Activated naive CD8-positive, alpha-beta T cell treated with anti-CD3 and anti-CD28 coated beads, Interleukin-2, amount 50 U/mL, for 24 hours (primary cell): ENCODE results near the gene NEURL4.
"Not testable (repeated sequence)": the region's sequence is repeated elsewhere in the genome, so short reads cannot be mapped to it uniquely, and the experiment has no call there.

Source experiments
- ATAC-seq: fragments of 150-1000 bp; cut with Tn5 transposase; one replicate; pipeline ENCODE4 v1.10.0; 2021
- DNase-seq: peaks from one replicate; pipeline ENCODE4 v3.0.0; 2021
- H3K27ac Mint-ChIP-seq: one replicate; pipeline ENCODE4 v1.8.0; 2021; ENCODE audit warnings: mild to moderate bottlenecking, mixed read lengths
- H3K27me3 Mint-ChIP-seq: one replicate; pipeline ENCODE4 v1.8.0; 2021; ENCODE audit warnings: mixed read lengths
- H3K36me3 Mint-ChIP-seq: one replicate; pipeline ENCODE4 v1.8.0; 2021; ENCODE audit warnings: low read depth, mixed read lengths
- H3K4me1 Mint-ChIP-seq: one replicate; pipeline ENCODE4 v1.8.0; 2021; ENCODE audit warnings: mixed read lengths
- H3K4me3 Mint-ChIP-seq: one replicate; pipeline ENCODE4 v1.8.0; 2021; ENCODE audit warnings: mild to moderate bottlenecking, moderate library complexity, mixed read lengths
- H3K9me3 Mint-ChIP-seq: one replicate; pipeline ENCODE4 v1.8.0; 2021; ENCODE audit warnings: mixed read lengths

The NEURL4 gene

DNA sequence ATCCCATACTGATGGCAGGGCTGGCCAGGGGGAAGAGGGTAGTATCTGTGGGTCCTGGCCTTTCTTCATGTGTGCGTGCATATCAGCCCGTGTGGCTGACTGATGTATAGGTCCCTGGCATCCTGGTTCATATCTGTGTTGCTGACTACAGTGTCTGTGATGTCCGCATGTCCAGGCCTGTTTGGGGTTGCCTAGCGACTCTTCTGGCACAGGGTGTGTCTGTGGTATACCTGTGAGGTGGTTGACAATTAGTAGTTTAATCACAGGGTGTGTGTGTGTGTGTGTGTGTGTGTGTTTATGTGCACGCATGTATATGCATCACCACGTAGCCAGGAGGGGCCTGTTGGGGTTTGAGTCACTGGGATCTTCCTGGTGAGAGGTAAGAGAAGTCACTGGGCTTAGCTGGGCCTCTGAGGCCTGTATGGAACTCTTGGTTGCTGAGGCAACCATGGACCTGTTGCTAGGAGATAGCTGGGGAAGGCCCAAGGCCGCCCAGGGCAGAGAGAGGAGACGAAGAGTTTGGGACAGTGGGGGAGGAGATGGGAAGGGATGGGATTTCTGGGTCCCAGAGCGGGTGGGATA lies 25.2 kb upstream of the NEURL4 start:
- H3K27ac Mint-ChIP-seq = peak overlapping the region; percentile 38
- peaks cover 41% of the 10 kb centered on the region for H3K4me1 Mint-ChIP-seq
- H3K9me3 Mint-ChIP-seq = no peaks in the 10 kb centered on the region
- H3K27me3 Mint-ChIP-seq = no peaks in the 10 kb centered on the region
- DNase-seq (peak; percentile 33), ATAC-seq (peak; percentile 9)
- H3K4me3 Mint-ChIP-seq = no peak overlapping the region
- H3K36me3 Mint-ChIP-seq = peaks cover 8% of the 10 kb centered on the region

DNA sequence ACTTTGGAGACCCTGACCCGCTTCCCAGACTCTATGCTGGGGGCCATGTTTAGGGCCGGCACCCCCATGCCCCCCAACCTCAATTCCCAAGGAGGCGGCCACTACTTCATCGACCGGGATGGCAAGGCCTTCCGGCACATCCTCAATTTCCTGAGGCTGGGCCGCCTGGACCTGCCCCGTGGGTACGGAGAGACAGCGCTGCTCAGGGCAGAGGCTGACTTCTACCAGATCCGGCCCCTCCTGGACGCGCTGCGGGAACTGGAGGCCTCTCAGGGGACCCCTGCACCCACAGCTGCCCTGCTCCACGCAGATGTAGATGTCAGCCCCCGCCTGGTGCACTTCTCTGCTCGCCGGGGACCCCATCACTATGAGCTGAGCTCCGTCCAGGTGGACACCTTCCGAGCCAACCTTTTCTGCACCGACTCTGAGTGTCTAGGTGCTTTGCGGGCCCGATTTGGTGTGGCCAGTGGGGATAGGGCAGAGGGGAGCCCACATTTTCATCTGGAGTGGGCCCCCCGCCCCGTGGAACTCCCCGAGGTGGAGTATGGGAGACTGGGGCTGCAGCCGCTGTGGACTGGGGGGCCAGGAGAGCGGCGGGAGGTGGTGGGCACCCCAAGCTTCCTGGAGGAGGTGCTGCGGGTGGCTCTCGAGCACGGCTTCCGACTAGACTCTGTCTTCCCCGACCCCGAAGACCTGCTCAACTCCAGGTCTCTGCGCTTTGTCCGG lies 23.9 kb upstream of the NEURL4 start:
- peaks cover 9% of the 10 kb centered on the region for H3K36me3 Mint-ChIP-seq
- H3K4me3 Mint-ChIP-seq = peak overlapping the region; percentile 82
- H3K27ac Mint-ChIP-seq = peak overlapping the region; percentile 78
- H3K27me3 Mint-ChIP-seq = no peaks in the 10 kb centered on the region
- DNase-seq (no peak), ATAC-seq (no peak)
- H3K9me3 Mint-ChIP-seq = no peaks in the 10 kb centered on the region
- peaks cover 43% of the 10 kb centered on the region for H3K4me1 Mint-ChIP-seq

DNA sequence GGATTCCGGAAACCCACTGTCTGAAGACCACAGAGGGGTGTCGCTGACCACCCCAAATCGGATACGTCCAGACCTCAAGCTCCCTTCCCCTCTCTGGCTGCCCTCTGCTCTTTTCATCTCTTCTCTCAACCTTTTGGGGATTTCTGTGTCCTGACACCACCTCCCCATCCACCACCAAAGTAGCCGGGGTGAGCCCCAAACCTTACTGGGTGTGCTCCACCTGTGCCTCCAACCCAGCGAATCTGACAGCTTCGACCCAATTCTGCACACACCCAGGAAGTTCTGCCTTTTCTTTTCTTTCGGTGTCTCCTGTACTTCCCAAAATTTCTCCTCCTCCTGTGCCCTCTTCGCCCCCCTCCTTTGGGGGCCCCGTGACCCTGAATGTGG lies 23.4 kb upstream of the NEURL4 start:
- H3K4me3 Mint-ChIP-seq = peak overlapping the region; percentile 82
- H3K27me3 Mint-ChIP-seq = no peaks in the 10 kb centered on the region
- DNase-seq (no peak), ATAC-seq (no peak)
- H3K36me3 Mint-ChIP-seq = peaks cover 12% of the 10 kb centered on the region
- H3K27ac Mint-ChIP-seq = peak overlapping the region; percentile 78
- peaks cover 43% of the 10 kb centered on the region for H3K4me1 Mint-ChIP-seq
- no peaks in the 10 kb centered on the region for H3K9me3 Mint-ChIP-seq

DNA sequence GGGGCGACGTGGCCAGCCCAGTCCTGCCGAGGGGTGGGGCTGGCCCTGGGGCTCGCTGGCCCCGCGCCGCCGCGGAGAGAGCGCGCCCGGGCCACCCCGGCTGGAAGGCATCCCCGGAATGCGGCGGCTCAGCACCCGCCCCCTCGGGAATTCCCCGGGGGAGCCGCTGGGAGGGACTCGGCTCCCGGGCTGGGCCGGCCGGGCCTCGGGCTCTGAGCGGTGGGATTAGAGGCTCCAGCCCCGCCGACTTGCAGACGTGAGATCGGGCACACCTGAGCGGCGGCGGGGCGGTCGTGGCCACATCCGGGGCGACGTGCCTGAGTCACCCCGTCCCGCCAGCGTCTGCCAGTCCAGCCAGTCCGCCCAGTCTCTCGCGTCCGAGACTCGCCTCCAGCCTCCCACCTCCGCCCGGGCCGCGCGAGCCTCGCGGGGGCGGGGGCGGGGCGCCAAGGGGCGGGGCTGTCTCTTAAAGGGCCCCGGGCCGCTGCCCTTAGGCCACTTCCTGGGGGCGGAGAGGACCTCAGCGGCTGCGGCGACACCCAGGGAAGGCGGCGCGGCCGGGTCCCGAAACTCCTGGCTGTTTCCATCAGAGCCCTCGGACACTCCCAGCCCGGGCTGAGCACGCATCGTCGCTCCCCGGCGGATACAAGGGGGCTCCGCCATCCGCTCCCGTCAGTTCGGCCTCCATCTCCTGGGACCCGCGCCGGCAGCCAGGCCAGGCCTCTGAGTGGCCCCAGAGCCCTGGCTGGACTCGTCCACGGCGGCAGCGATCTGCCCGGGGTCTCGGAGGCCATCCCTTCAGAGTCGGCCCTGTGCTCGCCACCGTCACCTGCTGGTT lies 22.7 kb upstream of the NEURL4 start, which contains the start of gene KCTD11:
KCTD11 (plus strand) TSS at position 498 of the 838 bp plus-strand sequence.
- ATAC-seq (peak; percentile 55), DNase-seq (peak; percentile 87)
- H3K9me3 Mint-ChIP-seq = no peaks in the 10 kb centered on the region
- H3K36me3 Mint-ChIP-seq = peaks cover 12% of the 10 kb centered on the region
- H3K27ac Mint-ChIP-seq = peak within 1 kb of the TSS; percentile 78
- H3K27me3 Mint-ChIP-seq = no peaks in the 10 kb centered on the region
- H3K4me1 Mint-ChIP-seq = peaks cover 43% of the 10 kb centered on the region
- H3K4me3 Mint-ChIP-seq = peak within 1 kb of the TSS; percentile 82

DNA sequence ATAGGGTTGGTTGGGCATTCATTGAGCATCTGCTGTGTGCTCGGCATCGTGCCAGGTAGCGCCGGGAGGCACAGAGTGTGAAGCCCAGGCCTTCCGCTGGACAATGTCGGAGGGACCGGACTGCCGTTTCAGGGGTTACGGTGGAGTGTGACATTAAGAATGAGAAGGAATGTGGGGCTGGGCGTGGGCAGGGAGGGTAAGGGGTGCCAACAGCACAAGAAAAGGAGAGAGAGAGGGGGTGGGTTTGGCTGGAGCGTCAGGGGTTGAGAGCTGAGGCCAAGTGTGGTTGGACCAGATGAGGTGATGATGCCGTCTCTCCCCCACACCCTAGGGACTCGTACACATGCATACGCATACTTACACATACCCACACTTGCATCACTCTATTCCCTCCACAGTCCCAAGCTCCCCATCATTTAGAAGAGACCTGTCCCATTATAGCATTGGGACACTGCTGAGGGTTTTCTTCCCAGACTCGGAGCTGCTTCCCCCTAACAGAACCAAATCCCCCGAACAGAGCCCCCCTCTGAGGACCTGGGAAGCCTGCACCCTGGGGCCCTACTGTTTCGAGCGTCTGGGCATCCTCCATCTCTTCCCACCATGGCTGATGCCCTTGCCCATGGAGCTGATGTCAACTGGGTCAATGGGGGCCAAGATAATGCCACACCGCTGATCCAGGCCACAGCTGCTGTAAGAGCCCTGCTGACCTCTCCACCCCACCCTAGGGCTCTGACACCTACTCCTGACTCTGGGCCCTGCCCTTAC lies 19.5 kb upstream of the NEURL4 start:
- peaks cover 29% of the 10 kb centered on the region for H3K4me1 Mint-ChIP-seq
- peaks cover 12% of the 10 kb centered on the region for H3K36me3 Mint-ChIP-seq
- H3K27me3 Mint-ChIP-seq = no peaks in the 10 kb centered on the region
- no peak overlapping the region for H3K27ac Mint-ChIP-seq
- ATAC-seq (no peak), DNase-seq (no peak)
- no peak overlapping the region for H3K4me3 Mint-ChIP-seq
- no peaks in the 10 kb centered on the region for H3K9me3 Mint-ChIP-seq

DNA sequence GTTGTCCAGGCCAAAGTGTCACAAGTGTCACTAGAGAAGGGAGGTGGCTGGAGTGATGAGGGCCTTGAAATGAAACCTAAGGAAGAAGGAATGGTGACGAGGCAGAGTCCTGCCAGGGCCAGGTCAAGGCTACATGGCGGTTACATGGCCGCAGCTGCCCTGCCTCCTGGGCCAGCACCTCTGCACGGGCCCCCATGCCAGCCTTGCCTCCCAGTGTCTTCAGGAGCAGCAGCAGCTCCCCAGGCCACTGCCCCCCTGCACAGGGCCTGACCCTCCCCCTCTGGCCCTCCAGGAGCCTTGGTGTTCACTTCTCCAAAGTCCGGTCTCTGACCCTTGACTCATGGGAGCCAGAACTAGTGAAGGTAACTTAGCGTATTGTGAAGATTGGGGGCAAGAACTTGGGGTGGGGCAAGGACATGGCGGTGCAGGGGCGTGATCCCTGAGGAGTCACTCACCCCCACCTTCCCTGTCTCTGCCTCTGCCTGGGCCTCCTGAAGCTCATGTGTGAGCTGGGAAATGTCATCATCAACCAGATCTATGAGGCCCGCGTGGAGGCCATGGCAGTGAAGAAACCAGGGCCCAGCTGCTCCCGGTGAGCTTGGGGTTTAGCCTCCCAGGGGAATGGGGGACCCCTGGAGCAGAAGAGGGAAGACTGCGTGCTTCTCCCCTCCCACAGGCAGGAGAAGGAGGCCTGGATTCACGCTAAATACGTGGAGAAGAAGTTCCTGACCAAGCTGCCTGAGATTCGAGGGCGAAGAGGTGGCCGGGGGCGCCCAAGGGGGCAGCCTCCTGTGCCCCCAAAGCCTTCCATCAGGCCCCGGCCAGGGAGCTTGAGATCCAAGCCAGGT lies 18.7 kb upstream of the NEURL4 start:
- H3K9me3 Mint-ChIP-seq = no peaks in the 10 kb centered on the region
- no peak overlapping the region for H3K27ac Mint-ChIP-seq
- no peaks in the 10 kb centered on the region for H3K27me3 Mint-ChIP-seq
- H3K4me1 Mint-ChIP-seq = peaks cover 26% of the 10 kb centered on the region
- H3K36me3 Mint-ChIP-seq = peaks cover 12% of the 10 kb centered on the region
- DNase-seq (no peak), ATAC-seq (no peak)
- H3K4me3 Mint-ChIP-seq = no peak overlapping the region

DNA sequence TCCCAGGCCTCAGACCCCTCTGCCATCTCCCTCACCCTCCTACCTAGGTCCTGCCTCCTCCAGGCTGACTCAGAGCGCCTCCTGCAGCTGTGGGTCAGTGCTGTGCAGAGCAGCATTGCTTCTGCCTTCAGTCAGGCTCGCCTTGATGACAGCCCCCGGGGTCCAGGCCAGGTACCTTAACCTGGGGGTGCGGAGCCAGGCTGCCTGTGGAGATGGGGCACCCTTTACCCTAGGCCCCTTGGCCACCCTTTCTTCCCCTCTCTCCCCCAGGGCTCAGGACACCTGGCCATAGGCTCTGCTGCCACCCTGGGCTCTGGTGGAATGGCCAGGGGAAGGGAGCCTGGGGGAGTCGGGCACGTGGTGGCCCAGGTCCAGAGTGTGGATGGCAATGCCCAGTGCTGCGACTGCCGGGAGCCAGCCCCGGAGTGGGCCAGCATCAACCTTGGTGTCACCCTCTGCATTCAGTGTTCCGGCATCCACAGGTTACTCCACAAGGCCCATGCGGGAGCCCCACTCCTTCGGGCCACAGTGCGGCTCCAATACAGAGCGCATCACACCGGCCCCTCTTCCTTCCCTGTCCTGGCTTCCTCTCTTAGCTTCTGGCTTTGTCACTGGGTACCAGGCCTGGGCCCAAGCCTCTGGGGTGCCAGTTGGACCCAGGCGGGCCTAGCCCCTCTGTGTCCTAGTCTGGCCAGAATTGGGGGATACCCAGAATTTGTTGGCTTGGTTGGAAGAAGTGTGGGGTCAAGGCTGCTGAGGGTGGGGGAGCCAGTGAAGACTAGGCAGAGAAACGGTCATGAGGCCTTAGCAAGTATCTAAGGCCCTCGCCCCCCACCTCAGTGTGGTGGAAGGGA lies 17.9 kb upstream of the NEURL4 start:
- no peak for DNase-seq
- Mint-ChIP-seq H3K9me3 (no peaks in the 10 kb centered on the region), H3K4me3 (no peak overlapping the region), H3K36me3 (peaks cover 10% of the 10 kb centered on the region), H3K27ac (no peak overlapping the region), H3K27me3 (no peaks in the 10 kb centered on the region), H3K4me1 (peaks cover 20% of the 10 kb centered on the region)
- no peak for ATAC-seq

DNA sequence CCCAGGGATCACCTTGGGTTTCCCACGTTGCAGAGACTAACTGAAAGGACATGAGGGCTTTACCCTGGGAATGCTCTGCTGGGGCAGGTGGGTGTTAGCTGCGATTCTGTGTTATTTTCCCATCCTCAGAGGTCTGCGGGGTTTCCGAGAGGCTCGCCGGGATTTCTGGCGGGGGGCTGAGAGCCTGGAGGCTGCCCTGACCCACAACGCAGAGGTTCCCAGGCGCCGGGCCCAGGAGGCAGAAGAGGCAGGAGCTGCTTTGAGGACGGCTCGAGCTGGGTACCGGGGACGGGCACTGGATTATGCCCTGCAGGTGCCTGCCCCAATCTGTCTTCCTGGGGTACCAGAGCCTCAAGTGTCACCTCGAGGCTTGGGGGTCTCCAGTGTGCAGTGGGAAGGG lies 14.1 kb upstream of the NEURL4 start:
- no peak overlapping the region for H3K4me3 Mint-ChIP-seq
- H3K4me1 Mint-ChIP-seq = peaks cover 16% of the 10 kb centered on the region
- H3K27ac Mint-ChIP-seq = no peak overlapping the region
- H3K9me3 Mint-ChIP-seq = no peaks in the 10 kb centered on the region
- H3K27me3 Mint-ChIP-seq = no peaks in the 10 kb centered on the region
- DNase-seq (no peak), ATAC-seq (no peak)
- peaks cover 16% of the 10 kb centered on the region for H3K36me3 Mint-ChIP-seq

DNA sequence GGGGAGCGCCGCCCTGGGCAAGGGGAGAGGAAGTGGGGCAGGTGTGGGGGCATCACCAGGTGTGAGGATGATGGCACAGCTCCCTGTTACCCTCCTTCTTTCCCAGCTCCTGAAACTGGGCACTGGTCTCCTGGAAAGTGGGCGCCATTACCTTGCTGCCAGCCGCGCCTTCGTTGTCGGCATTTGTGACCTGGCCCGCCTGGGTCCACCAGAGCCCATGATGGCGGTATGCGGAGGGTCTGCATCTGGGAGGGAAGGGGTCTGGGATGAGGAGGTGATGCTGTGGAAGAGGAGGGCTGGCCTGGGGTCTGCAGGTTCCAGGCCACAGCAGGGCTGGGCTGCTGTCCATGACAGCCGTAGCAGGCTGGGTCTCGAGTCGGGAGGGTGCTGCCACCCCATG lies 12.7 kb upstream of the NEURL4 start:
- H3K4me3 Mint-ChIP-seq = no peak overlapping the region

DNA sequence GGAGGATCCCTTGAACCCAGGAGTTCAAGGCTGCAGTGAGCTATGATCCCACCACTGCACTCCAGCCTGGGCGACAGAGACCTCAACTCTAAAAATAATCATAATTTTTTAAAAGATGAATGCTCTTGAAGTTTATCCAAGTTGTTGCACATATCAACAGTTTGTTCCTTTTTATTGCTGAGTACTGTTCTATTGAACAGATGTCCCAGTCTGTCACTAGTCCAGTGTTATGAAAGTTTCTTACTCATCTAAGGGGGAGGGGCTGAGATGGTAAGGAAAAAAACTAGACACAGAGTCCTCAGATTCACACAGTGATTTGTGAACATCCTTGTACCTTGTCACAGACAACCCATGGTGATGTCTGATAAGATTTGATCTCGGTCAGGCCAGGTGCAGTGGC lies 11.0 kb upstream of the NEURL4 start:
- H3K36me3 Mint-ChIP-seq = peaks cover 23% of the 10 kb centered on the region

More for the DNA sequence above, 12.7 kb upstream of the NEURL4 start:
- no peak for ATAC-seq
- Mint-ChIP-seq H3K27me3 (no peaks in the 10 kb centered on the region), H3K9me3 (no peaks in the 10 kb centered on the region), H3K36me3 (peaks cover 23% of the 10 kb centered on the region), H3K27ac (no peak overlapping the region), H3K4me1 (peaks cover 27% of the 10 kb centered on the region)
- DNase-seq = no peak

DNA sequence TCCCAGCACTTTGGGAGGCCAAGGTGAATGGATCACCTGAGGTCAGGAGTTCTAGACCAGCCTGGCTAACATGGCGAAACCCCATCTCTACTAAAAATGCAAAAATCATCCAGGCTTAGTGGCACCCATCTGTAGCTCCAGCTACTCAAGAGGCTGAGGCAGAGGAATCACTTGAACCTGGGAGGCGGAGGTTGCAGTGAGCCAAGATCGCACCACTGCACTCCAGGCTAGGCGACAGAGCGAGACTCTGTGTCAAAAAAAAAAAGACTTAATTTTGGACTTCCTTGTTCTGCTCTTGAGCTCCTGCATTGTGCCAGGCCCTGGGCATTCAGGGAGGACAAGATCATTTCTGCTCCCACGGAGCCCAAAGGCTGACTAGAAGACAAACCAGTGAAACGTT lies 8.5 kb upstream of the NEURL4 start:
- peak overlapping the region; percentile 95 for H3K4me3 Mint-ChIP-seq
- H3K27ac Mint-ChIP-seq = peak overlapping the region; percentile 89
- ATAC-seq, H3K27me3 Mint-ChIP-seq, DNase-seq, H3K9me3 Mint-ChIP-seq: not testable (repeated sequence)
- peaks cover 46% of the 10 kb centered on the region for H3K4me1 Mint-ChIP-seq
- H3K36me3 Mint-ChIP-seq = peaks cover 23% of the 10 kb centered on the region

More for the DNA sequence above, 11.0 kb upstream of the NEURL4 start:
- Mint-ChIP-seq H3K4me1 (peaks cover 38% of the 10 kb centered on the region), H3K27me3 (no peaks in the 10 kb centered on the region), H3K27ac (peak overlapping the region; percentile 23), H3K4me3 (no peak overlapping the region), H3K9me3 (no peaks in the 10 kb centered on the region)
- DNase-seq (no peak), ATAC-seq (no peak)

DNA sequence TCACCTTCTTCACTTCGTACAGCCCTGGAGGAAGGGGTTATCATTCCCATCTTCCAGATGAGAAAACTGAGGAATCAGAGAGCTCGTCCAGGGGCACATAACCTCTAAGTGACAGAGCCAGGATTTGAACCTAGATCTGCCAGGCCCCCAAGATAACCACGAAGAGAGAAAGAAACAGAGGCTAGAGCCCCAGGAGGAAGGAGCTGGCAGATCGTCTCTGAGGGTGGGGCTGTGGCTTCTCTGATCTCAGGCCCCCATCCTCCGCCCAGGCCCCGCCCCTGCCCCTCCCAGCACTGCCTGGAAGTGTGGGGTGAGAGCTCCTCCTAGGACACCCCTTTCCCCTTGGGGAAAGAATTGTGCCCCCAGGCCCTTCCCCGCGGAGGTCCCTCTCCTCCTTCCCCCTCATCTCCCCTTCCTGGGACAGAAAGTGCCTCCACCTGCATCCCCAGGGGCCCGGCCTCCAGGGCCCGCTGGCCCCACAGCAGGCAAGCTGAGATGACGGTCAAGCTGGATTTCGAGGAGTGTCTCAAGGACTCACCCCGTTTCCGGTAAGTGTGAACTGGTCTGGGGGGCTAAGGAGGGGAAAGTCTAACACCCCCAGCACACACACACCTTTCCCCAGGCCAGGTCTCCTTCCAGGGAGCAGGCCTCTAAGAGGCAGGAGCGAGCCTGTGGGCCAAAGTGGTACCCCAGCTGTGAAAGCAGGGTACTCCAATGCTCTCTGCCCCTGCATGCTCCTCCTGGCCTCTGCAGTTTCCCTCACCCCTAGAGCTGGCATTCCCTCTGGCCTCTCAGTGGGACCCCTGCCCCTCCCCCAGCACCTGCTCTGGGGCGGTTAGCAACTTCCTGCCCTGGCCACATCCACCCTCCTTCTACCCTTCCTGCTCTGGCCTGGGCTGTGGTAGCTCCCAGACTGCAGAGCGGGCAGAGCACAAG lies 7.4 kb upstream of the NEURL4 start, which contains the start of gene ACAP1:
ACAP1 (plus strand) TSS at position 290 of the 936 bp plus-strand sequence; CDS start at position 496, 206 bp downstream.
- ATAC-seq (peak; percentile 94), DNase-seq (peak; percentile 91)
- H3K36me3 Mint-ChIP-seq = peaks cover 22% of the 10 kb centered on the region
- no peaks in the 10 kb centered on the region for H3K9me3 Mint-ChIP-seq
- no peaks in the 10 kb centered on the region for H3K27me3 Mint-ChIP-seq
- H3K27ac Mint-ChIP-seq = peak within 1 kb of the TSS; percentile 89
- H3K4me3 Mint-ChIP-seq = peak within 1 kb of the TSS; percentile 95
- H3K4me1 Mint-ChIP-seq = peaks cover 54% of the 10 kb centered on the region
